Measurements from ENCODE around the gene CHST9.

DNA sequence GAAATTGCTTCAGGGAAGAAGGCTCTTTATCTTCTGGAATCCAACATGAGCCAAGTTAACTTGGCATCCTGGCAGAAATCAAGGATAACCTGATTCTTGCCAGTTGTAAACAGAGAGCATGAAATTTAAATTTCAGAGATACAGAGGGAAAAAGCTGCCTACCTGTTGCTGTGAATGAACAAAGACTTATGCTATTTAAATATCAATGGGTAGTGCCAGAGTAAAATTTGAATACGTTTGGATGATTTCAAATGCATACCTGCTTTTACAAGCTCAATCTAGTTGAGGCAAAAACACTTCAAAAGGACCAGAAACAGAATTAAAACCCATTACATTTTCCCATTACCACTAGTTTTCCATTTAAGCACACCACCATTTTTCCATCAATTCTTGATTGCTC lies 60.9 kb downstream of the CHST9 start:
- TF ChIP-seq NFRKB (IDR thresholded peaks at IDR 0.05) (no peak), ZNF384 (IDR thresholded peaks at IDR 0.05) (no peak), BHLHE40 (IDR thresholded peaks at IDR 0.05; ENCODE audit: borderline replicate concordance) (no peak), FOXM1 (IDR thresholded peaks at IDR 0.05; ENCODE audit: borderline replicate concordance) (no peak), SUZ12 (IDR thresholded peaks at IDR 0.05) (no peak), FOXA1 (IDR thresholded peaks at IDR 0.05) (no peak), FOXK2 (IDR thresholded peaks at IDR 0.05) (no peak), TARDBP (IDR thresholded peaks at IDR 0.05) (no peak), ELF4 (IDR thresholded peaks at IDR 0.05) (no peak), SP1 (IDR thresholded peaks at IDR 0.05) (no peak), CTBP1 (IDR thresholded peaks at IDR 0.05; ENCODE audit: borderline replicate concordance) (no peak)

Measured in HEK293T (cell line).